GM18951 (cell line): Measurements from ENCODE around the gene HEBP2.

Experiments used
- POLR2A ChIP-seq: IDR thresholded peaks from 4 replicates; pipeline ENCODE4 v1.6.1; 2011; ENCODE audit warnings: mild to moderate bottlenecking; ENCODE audit not compliant: insufficient read length, insufficient read depth; ENCODE audit errors: extremely low read depth
- in situ Hi-C: fragments of 300-500 bp; cut with MboI; formaldehyde crosslinking; loops from one replicate; pipeline ENCODE4 v1.12.0; 2022; ENCODE audit warnings: low sequenced_read_pairs, mixed read lengths, inconsistent platforms; ENCODE audit not compliant: unreplicated experiment

The HEBP2 gene

DNA sequence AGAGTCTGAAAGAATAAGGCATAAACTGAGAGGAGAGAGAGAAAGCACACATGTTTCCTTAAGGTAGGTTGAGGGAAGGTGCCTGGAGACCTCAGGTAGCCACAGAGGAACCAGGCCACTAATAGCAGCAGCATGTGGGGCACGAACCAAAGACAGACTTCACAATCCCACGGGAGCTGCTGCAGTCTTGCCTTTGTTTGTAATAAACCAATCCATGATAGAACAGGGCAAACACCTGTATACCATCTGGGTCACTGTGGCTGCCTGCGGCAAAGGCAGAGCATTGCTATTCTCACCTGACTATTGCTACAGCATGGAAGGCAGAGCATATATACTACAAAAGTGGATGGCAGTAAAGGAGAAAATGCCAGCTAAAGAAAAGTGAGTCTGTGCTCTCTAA is 36.3 kb downstream of the HEBP2 start:
- TF ChIP-seq POLR2A = no peak
- in situ Hi-C loops = no loop called here

DNA sequence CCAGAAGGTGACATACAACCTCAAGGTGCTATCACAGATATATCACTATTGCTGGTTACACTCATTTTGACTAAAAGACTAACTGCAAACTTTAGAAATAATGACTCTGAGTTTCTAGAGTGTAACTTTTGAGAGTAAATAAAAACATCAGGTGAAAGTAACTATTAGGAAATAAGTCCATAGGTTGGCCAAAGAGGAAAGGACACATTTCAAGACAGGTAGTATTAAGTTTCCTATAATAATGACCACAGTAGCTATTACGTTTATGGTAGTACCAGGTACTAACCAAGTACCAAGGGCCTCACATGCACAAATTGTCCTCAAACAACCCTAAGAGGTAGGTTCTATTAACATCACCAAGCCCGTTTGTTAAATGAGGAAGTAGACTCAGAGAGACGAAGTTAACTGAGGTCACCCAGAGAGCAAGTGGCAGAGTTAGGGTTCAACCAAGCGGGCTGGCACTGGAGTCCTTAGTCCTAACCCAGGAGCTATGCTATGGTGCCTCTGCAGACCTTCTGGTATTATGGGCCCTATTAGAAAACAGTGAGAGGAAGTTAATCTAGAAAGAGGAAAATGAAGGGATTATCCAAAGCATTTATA is 36.8 kb downstream of the HEBP2 start:
- no peak for TF ChIP-seq POLR2A
- in situ Hi-C loops = no loop called here

DNA sequence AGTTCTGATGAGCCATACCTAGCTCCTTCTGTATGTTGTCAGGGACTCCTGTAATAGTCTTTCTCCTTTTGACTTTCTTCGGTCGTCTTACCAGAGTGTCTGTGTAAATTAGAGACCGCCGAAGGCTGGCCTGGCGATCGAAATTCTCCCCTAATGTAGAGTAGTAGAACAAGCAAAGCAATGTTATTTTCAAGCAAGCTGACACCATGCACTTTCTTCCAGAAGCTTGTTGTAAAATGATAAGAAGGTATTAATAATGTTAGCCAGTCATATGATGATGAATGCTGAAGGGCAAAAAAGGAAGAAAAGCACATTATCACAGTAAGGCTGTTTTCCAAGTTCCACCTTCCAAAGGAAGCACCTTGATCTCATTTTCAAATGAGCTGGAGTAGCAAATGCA is 37.9 kb downstream of the HEBP2 start:
- in situ Hi-C loops = no loop called here
- TF ChIP-seq POLR2A = no peak

GRCh38 chr6:138442663-138443062 is 38.6 kb downstream of the HEBP2 start:
- no peak for TF ChIP-seq POLR2A
- in situ Hi-C loops = no loop called here

DNA sequence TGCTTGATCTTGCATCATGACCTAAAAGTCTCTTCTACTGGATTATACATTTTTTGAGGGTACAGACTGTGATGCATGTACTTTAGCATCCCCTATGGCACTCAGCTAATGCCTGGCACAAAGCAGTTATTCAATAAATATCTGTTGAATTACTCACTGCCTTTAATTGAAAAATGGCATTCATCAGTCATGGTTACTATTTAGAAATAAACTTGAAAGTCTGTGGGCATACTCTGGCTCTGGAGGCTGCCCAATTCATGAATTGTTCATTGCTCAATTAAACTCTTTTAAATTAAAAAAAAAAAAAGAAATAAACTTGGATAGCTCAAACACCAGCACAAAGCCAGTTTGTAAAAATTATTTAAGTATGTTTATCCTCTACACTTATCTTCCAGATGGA is 40.0 kb downstream of the HEBP2 start:
- TF ChIP-seq POLR2A = no peak
- in situ Hi-C loops = no loop called here

GRCh38 chr6:138446821-138447220 is 42.8 kb downstream of the HEBP2 start:
- no peak for TF ChIP-seq POLR2A
- in situ Hi-C loops = no loop called here

- TF ChIP-seq POLR2A = no peak
- in situ Hi-C loops = no loop called here
These were observed 46.4 kb downstream of the HEBP2 start for GRCh38 chr6:138450445-138450844.

- in situ Hi-C loops = no loop called here
- no peak for TF ChIP-seq POLR2A
These were observed 47.0 kb downstream of the HEBP2 start for GRCh38 chr6:138451043-138451442.

DNA sequence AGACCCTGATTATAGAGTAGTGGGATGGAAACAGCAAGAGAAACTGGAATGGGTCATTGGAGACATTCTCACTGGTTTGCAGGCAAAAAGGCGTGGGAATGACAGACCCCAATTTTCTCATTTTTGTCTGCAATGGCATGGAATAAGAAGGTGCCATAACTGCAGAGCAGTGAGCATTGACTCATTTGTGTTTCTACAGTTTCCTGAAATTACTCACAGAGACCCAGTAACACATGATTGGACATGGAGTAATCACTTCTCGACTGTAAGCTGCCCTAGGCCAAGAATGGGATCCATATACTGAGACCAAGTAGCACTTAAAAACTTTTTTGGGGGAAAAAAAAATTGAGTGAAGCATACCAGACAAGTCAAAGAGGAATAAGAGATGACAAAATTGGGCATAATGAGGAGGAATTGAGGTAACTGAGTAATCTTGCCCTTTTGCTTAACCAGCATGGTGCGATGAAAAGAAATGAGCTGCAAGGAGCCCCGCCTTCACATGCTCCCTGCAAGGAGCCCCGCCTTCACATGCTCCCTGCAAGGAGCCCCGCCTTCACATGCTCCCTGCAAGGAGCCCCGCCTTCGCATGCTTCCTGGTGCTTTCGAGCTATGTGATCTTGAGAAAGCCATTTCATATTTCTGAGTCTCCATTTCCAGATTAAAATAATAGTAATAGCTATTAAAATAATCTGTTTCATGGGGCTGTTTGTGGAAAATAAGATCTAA is 51.1 kb downstream of the HEBP2 start:
- in situ Hi-C loops = no loop called here
- TF ChIP-seq POLR2A = no peak

DNA sequence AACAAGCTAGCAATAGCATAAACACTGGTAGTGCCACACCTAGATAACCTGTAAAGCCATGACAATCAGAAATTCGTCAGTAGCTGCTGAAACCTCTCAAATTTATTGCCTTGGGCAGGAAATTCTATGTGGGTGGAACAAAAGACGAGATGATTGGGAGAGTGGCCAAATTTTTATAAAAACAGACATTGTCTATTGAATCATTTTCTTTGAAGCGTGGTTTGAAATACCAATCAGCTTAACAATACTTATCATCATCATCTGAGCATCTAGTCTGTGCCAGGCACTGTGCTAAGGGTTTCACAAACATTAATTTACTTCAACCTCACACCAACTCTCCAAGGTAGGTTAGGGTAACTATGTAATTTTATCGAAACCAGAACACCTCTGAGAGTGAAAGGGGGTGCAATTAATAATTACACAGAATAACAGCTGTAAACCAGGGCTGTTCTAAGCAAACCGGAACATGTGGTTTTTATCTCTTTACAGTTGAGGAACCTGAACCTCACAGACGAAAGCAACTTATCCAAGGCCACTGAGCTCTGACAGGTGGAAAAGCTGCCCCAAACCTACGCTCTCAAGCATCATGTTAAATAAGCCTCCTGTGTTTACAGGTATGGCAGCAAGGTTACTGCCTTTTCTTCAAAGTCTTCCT is 51.9 kb downstream of the HEBP2 start:
- in situ Hi-C loops = no loop called here

DNA sequence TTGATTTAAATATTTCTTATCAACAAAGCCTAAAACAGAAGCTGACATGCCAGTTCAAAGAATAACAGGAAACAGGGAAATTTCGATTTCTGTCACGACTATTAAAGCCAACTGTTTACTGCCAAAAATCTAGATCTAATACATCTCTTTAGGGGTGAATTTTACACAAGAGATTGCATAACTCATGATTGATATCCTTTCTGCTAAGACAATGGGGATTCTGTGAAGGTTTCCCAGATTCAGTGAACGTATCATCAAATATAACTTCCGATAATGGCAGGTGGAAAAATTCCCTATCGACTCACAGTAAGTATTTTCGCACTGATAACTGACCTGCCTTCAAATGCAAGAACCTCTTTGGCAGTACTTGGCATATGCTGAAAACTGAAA is 52.4 kb downstream of the HEBP2 start:
- no peak for TF ChIP-seq POLR2A
- in situ Hi-C loops = no loop called here

More for the DNA sequence above, 51.9 kb downstream of the HEBP2 start:
- TF ChIP-seq POLR2A = no peak

DNA sequence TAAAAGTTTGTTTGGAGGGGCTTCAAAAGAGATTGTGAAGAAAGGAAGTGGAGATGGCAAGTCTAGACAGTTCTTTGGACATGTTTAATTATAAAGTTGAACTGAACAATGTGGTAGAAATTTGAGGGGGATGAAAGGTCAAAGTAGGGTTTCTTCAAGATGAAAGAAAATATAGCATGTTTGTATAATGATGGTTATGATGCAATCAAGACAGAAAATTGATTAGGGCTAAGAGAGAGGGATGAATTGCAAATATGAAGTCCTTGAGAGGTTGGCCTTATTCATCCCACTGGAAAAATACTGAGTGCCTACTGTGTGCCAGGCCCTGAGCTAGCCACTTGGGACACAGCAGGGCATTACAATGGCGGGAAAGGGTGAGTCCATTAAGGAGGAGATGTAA is 57.6 kb downstream of the HEBP2 start:
- in situ Hi-C loops = no loop called here
- no peak for TF ChIP-seq POLR2A

DNA sequence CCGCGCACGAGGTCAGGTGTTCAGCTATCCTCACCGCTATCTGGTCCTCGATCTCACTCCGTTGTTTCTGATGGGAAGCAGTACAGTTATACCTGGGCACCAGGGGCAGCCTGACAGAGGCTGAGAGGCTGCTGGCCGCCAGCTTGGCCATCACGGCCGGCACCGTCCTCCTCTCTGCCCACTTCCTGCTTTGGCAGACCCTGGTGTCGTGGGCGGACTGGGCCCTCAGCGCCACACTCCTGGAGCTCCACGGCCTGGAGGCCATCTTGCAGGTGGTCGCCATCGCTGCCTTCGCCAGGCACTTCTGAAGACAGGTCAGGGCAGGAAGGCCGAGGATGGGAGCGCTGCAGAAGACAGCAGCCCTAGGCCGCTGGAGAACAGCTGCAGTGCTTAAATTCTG is 60.1 kb downstream of the HEBP2 start:
- in situ Hi-C loops = no loop called here
- TF ChIP-seq POLR2A = no peak
